Measurements from ENCODE around the gene SNED1.

The SNED1 gene

DNA sequence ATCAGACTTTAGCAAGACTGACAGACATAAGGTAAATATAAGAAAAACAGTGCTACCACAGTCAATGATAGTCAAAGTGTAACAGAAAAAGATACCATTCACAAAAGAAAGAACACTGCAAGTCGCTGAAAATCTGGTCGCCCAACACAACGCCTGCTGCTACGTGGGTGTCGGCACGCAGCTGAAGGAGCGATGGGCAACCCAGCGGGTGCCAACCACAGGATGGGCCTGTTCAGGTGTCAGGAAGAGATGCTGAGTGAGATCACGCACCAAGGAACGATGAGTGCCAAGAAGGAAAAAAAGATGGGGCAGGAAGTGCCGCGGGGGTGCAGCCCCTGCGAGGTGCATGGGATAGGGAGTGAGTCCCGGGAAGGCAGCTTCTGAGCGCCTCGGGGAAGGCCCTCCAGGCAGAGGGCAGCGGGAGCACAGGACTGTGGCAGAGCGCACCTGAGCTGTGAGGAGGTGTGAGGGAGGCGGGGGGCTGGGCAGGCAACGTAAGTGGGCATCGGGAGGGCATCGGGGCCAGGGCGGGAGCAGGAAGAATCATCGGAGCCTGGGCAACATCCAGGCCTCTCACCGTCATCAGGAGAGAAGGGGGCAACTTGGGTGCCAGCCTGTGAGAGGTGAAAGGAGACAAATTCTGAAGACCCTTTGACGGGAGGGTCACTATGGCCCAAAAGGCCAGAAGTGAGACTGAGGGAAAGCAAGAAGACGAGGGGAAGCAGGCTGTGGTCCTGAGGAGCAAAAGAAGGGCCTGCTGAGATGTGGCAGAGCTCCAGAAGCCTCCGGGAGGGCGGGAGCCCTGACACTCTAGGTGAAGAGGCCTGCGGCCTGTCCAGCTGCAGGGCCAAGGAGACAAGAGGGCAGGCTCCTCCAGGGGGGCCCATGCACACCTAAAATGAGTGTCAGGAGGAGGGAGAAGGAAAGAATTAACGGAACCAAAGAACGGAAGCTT lies 118.5 kb downstream of the SNED1 start:
- Histone ChIP-seq H3K27ac (no peak overlapping the region), H3K9me3 (ENCODE audit: severe bottlenecking) (no peaks in the 10 kb centered on the region), H3K36me3 (peaks cover 32% of the 10 kb centered on the region), H3K27me3 (ENCODE audit: insufficient read depth, low read depth, severe bottlenecking) (no peaks in the 10 kb centered on the region), H3K4me3 (ENCODE audit: low read depth, low read length) (no peak overlapping the region)
- no peak for DNase-seq
- TF ChIP-seq, protein P1, sequence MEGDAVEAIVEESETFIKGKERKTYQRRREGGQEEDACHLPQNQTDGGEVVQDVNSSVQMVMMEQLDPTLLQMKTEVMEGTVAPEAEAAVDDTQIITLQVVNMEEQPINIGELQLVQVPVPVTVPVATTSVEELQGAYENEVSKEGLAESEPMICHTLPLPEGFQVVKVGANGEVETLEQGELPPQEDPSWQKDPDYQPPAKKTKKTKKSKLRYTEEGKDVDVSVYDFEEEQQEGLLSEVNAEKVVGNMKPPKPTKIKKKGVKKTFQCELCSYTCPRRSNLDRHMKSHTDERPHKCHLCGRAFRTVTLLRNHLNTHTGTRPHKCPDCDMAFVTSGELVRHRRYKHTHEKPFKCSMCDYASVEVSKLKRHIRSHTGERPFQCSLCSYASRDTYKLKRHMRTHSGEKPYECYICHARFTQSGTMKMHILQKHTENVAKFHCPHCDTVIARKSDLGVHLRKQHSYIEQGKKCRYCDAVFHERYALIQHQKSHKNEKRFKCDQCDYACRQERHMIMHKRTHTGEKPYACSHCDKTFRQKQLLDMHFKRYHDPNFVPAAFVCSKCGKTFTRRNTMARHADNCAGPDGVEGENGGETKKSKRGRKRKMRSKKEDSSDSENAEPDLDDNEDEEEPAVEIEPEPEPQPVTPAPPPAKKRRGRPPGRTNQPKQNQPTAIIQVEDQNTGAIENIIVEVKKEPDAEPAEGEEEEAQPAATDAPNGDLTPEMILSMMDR (IDR thresholded peaks at IDR 0.05; ENCODE audit: low read depth, low read length): no peak

DNA sequence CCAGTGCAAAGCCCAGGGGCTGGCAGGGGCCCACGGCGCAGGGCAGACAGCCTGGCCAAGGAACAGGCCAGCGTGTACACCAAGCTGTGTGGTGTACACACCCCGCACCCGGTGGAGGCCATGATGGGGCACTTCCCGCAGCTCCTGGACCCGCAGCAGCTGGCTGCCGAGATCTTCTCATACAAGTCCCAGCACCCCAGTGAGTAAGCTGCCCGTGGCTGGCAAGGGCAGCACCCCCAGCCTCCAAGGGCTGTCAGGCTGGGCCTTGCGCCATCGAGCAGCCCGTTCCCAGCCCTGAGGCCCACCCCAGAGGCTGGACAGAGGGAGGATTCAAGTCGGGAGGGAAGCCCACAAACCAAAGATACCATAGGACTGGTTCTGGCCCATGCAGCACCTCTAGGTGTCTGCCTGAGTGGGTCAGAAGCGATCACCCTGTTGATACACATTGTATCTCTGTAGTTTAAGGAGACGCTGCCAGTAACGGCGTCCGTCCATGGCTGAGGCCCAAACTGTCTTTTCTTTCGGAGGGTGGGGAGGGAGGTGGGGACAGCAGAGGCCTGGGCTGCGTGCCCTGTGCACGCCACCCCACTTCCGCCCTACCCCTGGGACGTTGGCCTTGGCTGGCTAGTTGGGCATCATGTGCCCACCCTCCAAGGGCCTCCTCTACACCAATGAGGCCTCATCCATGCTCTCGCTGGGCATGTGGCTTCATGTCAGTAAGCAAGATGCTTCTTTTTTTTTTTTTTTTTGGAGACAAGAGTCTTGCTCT lies 120.5 kb downstream of the SNED1 start:
- no peak overlapping the region for H3K4me3 ChIP-seq (ENCODE audit: low read depth, low read length)
- no peaks in the 10 kb centered on the region for H3K9me3 ChIP-seq (ENCODE audit: severe bottlenecking)
- no peak overlapping the region for H3K27ac ChIP-seq
- DNase-seq: no peak
- H3K36me3 ChIP-seq: peaks cover 30% of the 10 kb centered on the region
- TF ChIP-seq, protein P1 (IDR thresholded peaks at IDR 0.05; ENCODE audit: low read depth, low read length): no peak
- no peaks in the 10 kb centered on the region for H3K27me3 ChIP-seq (ENCODE audit: insufficient read depth, low read depth, severe bottlenecking)

DNA sequence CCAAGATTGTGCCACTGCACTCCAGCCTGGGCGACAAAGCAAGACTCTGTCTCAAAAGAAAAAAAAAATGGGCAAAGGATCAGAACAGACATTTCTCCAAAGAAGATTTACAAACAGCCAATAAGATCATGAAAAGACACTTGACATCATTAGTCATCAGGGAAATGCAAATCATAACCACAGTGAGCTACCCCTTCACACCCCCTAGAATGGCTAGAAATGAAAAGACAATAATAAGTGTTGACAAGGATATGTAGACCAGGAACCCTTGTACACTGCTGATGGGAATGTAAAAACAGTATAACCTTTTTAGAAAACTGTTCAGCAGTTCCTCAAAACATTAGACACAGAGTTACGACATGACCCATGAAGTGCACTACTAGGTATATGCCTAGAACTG lies 122.0 kb downstream of the SNED1 start:
- H3K36me3 ChIP-seq: peaks cover 25% of the 10 kb centered on the region
- no peak overlapping the region for H3K27ac ChIP-seq
- H3K9me3 ChIP-seq (ENCODE audit: severe bottlenecking): no peaks in the 10 kb centered on the region
- no peaks in the 10 kb centered on the region for H3K27me3 ChIP-seq (ENCODE audit: insufficient read depth, low read depth, severe bottlenecking)
- DNase-seq: no peak
- TF ChIP-seq, protein P1 (IDR thresholded peaks at IDR 0.05; ENCODE audit: low read depth, low read length): no peak
- H3K4me3 ChIP-seq (ENCODE audit: low read depth, low read length): no peak overlapping the region

DNA sequence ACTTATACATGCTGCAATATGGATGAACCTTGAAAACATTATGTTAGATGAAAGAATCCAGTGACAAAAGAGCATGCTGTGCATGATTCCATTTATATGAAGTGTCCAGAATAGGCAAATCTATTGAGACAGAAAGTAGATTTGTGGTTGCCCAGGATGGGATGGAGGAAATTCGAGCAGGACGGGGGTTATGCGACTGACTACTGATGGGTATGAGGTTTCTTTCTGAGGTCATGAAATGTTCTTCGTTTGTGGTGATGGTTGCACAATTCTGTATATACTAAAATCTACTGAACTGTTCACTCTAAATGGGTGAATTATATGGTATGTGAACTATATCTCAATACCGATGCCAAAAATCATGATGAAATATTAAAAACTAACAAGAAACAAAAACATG lies 122.6 kb downstream of the SNED1 start:
- peaks cover 29% of the 10 kb centered on the region for H3K36me3 ChIP-seq
- H3K4me3 ChIP-seq (ENCODE audit: low read depth, low read length): no peak overlapping the region
- no peaks in the 10 kb centered on the region for H3K9me3 ChIP-seq (ENCODE audit: severe bottlenecking)
- TF ChIP-seq, protein P1 (IDR thresholded peaks at IDR 0.05; ENCODE audit: low read depth, low read length): no peak
- no peak for DNase-seq
- no peak overlapping the region for H3K27ac ChIP-seq
- H3K27me3 ChIP-seq (ENCODE audit: insufficient read depth, low read depth, severe bottlenecking): no peaks in the 10 kb centered on the region

DNA sequence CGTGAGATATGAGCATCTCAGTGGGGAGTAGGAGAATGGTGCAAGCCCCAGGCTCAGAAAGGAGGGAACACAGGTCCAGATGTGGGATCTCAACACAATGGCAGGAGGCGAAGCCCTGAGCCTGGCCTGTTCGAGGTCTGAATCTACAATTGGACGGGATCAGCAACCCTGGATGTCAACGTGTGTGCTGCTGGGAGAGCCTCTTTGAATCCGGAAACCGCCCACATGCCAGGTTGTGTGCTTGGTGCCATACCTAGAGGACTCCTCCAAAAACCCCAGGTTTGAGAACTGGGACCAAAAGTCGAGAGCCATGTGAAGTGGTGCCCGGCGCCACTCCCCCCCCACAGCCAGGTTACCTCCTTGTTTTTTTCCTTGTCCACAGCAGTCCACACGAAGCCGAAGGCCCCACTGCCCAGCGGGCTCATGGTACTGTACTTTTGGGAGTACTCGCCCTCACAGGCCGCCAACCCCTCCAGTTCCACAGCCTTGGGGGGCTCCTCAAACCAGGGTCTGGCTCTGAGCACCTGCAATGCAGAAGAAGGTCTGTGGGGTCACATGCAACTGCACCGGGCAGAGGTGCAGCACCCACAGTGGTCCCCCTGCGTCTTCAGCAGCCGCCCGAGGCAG lies 124.1 kb downstream of the SNED1 start:
- H3K36me3 ChIP-seq: peaks cover 44% of the 10 kb centered on the region
- DNase-seq: no peak
- TF ChIP-seq, protein P1 (IDR thresholded peaks at IDR 0.05; ENCODE audit: low read depth, low read length): no peak
- H3K27me3 ChIP-seq (ENCODE audit: insufficient read depth, low read depth, severe bottlenecking): no peaks in the 10 kb centered on the region
- H3K9me3 ChIP-seq (ENCODE audit: severe bottlenecking): no peaks in the 10 kb centered on the region
- H3K27ac ChIP-seq: no peak overlapping the region
- H3K4me3 ChIP-seq (ENCODE audit: low read depth, low read length): no peak overlapping the region

Data from WERI-Rb-1 (cell line).